HG03097 (cell line): ENCODE data around the gene S100A8.

Experiments used
- ATAC-seq: cut with Tn5 transposase; IDR thresholded peaks from one replicate; pipeline ENCODE4 v1.9.1; 2021; ENCODE audit not compliant: unreplicated experiment, low FRiP score

Gene S100A8

DNA sequence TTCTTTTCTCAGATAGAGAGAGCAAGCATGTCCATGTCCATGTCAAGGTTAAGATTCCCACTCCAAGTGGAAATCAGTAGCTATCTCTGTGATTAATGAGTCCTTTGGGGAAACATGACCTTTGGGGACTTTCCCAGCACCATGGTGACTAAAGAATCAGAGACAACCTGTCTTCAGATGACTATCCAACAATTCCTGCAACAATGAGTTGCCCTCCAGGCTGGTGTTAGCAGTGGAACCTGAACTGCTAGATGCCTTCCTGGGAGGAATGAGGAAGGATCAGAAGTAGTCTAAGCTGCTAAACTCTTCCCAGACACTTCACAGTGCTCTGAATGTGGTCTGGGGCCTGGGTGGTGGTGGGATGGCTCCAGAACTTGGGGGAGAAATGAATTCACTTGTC lies 26.7 kb downstream of the S100A8 start:
- ATAC-seq, result no peak

GRCh38 chr1:153363641-153364040 lies 27.2 kb downstream of the S100A8 start:
- ATAC-seq, result no peak

DNA sequence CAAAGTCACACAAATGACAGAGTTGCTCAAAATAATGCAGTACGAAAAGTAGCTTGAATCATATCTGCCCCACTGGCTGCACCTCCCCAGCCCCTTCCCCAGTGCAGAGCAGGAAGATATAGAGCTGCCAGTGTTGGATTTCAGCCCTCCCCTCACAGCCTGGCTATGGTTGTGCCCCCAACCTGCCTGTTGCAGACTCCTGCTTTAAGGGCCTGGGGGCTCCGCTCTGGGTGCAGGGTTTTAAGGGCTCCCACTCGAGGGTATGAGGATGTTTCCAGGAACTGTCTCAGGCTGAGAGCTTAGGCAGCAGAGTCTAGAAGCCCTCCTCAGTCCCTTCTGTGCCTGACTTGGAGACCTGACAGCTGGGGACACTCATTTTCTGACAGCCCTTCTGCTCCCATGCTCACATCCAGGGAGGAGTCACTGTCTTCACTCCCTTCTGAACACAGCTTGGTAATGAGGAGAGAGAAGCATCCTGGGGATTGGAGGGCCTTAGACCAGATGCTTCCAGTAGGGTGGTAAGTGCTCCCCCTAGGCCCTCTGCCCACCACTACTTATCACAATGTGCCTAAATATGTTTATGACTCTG lies 28.6 kb downstream of the S100A8 start:
- no peak for ATAC-seq

GRCh38 chr1:153361480-153362109 lies 29.3 kb downstream of the S100A8 start:
- ATAC-seq, result no peak

DNA sequence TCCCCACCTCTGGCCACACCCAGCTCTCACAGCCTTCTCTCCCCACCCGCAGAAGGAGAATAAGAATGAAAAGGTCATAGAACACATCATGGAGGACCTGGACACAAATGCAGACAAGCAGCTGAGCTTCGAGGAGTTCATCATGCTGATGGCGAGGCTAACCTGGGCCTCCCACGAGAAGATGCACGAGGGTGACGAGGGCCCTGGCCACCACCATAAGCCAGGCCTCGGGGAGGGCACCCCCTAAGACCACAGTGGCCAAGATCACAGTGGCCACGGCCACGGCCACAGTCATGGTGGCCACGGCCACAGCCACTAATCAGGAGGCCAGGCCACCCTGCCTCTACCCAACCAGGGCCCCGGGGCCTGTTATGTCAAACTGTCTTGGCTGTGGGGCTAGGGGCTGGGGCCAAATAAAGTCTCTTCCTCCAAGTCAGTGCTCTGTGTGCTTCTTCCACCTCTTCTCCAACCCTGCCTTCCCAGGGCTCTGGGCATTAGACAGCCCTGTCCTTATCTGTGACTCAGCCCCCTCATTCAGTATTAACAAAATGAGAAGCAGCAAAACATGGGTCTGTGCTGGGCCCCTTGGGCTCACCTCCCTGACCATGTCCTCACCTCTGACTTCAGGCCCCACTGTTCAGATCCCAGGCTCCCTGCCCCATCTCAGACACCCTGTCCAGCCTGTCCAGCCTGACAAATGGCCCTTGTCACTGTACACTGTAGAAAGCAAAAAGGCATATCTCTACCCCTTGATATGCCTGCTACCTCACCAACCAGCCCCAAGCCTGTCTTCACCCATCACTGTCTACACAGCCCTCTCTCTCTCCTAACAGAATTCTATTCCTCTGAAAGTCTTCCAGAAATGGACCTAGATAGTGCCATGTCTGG lies 30.0 kb downstream of the S100A8 start:
- no peak for ATAC-seq

- no peak for ATAC-seq
Measured at GRCh38 chr1:153360190-153360589, 30.7 kb downstream of the S100A8 start.

GRCh38 chr1:153359241-153359640 lies 31.6 kb downstream of the S100A8 start:
- no peak for ATAC-seq

DNA sequence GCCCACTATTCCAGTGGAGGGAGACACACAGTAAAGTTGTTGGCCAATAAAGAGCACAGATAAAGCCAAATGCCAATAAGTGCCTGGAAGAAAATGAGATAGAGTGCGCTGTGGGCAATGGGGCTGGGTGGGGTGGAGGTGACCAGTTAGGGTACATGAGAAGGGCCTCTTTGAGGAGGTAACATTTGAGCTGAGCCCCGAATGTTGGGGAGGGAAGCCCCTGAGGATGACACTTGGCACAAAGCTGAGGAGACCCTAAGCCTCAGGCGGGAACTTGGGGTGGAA lies 32.2 kb downstream of the S100A8 start:
- no peak for ATAC-seq

DNA sequence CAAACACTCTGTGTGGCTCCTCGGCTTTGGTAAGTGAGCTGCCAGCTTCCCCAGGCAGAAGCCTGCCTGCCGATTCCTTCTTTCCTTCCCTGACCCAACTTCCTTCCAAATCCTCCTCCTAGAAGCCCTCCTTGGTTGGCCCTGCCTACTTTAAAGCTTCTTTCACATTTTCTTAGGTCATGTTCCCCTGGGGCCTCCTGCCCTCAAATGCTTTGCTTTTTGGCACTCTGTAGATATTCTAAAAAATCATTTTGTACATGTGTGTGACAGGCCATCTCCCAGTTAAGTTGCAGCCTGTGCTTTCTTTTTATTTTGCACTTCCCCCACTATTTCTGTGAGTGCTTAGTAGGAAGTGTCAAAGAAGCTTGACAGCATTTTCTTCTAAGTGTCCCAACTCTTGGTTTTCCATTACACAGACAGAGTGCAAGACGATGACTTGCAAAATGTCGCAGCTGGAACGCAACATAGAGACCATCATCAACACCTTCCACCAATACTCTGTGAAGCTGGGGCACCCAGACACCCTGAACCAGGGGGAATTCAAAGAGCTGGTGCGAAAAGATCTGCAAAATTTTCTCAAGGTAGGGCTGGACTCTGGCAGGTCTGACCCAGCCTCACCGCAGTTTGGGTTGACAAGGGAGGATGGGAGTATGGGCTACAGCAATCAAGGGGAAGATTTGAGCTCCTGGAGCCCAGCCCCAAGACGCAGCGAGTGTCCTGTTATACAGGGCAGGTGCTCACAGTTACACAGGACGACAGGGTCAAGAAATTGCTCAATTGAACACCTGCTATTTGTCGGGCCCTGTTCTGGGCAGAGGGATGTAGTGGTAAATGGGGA lies 32.8 kb downstream of the S100A8 start, which contains the start of gene S100A9:
Gene S100A9 (plus strand): TSS at position 2 of the 838 bp plus-strand sequence. CDS start 430 bp downstream, at position 432.
- ATAC-seq, result no peak

- ATAC-seq, result no peak
Measured at GRCh38 chr1:153357076-153357852, 33.6 kb downstream of the S100A8 start.

- no peak for ATAC-seq
Measured at GRCh38 chr1:153356392-153357075, 34.3 kb downstream of the S100A8 start.

DNA sequence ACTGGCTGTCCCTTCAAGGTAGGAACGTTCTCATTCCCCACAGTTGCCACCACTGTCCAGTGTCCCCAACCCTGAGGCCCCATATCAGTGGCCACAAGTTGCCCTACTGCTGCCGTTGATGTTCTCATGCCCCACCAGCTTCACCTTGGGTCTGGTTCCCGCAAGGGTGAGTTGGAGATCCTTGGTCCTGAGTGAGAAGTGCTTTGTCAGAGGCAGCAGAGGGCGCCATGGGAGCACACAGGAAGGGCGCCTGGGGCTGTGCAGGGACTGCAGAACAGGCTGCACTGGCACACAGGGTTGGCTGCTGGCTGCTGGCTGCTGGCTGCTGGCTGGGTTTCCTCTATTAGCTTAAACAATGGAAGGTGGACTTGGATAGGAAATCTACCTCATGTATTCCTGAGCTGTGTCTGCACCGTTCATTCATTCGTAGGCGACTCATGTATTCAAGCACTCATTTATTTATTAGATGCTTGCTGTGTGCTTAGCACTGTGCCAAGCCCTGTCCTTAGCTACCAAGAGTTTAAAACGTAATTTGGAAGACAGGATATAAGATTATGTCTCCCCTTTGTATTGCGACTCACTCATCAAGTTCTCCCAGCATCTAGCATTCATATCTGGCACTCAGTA lies 35.3 kb downstream of the S100A8 start:
- ATAC-seq, result no peak

DNA sequence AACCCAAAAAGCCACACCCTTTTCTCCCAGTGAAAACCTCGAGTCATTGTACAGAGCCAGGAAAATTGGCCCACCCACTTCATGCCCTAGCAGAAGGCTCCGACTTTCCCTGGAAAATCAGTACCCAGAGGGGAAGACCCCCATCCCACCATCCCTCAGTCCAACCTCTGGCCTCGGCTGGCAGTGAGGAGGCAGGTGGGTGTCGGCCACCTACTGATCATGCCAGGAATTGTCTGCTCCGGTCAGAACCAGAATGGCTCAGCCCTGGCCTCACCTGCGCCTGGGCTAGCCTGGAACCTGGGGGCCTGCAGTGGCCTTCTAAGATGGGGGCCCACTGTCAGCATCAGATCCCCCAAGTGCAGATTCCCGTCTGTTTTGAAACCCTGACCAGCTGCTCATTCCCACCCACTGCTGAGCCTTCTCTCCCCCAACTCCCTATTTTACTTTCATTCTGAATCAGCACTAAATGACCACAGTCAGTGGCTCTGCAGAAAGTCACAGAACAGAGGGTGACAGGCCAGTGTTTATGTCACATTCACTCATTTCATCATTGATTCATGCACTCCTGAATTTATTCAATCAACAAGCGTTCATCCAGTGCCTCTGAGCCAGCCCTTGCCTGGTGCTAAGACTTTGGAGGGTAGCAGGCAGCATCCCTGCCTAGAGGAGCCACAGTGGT lies 36.2 kb downstream of the S100A8 start:
- no peak for ATAC-seq

DNA sequence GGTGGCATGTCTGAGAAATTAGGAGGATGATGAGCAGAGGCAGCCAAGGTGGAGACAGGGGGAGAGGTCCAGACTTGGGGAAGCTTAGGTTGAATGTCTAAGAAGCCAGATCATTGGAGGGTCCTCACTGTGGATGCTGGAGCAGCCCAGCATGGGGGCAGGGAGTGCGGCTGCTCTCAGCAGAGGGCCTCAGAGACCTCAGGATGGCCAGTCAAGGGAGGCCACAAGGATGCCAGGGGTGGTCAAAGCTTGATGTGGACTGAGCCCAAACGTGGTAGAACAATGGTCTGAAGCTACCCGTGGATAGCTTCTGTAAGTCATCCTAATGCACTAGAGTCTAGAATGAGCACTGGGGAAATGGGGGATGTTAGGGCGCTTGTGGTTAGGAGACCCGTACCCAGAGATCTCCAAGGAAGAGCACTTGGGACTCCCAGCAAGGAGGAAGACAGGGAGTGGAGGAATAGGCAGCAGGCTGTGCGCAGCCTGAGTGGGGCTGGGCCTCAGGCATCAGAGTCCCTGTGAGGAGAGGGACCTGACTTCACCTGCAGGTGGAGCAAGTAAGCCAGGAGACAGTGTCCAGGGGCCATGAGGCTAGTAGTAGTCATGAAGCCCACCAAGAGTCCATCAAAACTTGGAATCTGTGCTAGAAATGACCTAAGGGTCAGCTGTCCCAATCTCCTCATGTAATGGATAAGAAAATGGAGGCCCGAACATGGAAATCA lies 37.5 kb downstream of the S100A8 start:
- no peak for ATAC-seq

DNA sequence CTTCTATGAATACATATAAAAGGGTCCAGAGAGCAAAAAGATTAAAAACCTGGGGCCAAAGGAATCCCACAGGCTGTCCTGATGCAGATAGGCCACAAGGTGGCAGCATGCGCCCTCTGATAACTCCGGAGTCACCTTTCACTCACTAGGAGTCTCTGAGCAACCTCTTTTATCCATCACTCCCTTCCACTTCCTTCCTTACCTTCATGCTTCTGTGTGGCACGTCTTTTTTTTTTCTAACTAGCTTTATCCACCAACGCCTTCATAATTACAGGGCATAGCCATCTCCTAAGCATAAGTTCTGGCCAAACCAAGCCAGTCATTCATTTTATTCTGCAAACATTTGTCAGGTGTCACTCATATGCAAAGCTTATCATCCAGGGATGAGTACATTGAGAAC lies 38.4 kb downstream of the S100A8 start:
- ATAC-seq, result no peak

GRCh38 chr1:153350321-153350957 lies 40.4 kb downstream of the S100A8 start:
- no peak for ATAC-seq
